GM18870 (cell line): ENCODE measurements around the gene CXCL14.
"Not testable (repeated sequence)": the region's sequence is repeated elsewhere in the genome, so short reads cannot be mapped to it uniquely, and the experiment has no call there.

Experiments
- ATAC-seq: cut with Tn5 transposase; IDR thresholded peaks from one replicate; pipeline ENCODE4 v1.9.1; 2021; ENCODE audit warnings: moderate library complexity; ENCODE audit not compliant: unreplicated experiment

CXCL14 gene

DNA sequence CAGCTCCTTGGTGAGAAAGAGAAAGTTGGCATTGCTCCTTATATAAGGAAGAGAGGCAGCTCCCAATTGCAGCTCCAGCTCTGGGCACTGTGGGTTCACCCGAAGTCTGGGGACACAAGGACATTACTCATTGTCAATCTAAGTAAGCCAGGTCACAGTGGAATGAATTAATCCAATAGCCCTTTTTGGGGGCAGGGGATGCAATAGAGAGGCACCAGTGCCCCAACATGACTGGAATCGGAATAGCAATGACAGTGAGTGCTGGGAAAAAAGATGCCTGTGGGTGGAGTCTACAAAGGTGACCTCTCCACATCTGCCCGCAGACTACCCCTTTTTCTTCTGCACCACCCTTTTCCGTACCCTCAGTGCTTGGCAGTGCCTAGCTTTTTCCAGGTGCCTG lies 31.9 kb downstream of the CXCL14 start:
- no peak for ATAC-seq

DNA sequence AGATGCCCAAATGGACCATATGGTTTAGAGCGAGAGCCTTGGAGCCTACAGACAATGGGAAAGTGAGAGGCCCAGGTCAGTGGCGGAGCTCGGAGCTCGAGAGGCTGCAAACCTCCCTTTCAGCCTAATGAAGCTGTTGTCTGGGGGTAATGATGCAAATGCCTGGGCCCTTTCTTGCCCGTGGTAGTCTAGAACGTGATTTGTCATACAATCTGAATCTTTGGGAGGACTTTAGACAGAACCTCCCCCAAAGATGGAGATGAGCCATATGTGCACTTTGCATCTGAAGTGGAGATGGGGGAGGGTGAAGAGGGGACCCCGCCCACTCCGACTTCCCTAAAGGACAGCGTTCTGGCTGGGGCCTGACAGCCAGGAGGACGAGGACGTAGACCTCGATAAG lies 32.7 kb downstream of the CXCL14 start:
- ATAC-seq, result no peak

DNA sequence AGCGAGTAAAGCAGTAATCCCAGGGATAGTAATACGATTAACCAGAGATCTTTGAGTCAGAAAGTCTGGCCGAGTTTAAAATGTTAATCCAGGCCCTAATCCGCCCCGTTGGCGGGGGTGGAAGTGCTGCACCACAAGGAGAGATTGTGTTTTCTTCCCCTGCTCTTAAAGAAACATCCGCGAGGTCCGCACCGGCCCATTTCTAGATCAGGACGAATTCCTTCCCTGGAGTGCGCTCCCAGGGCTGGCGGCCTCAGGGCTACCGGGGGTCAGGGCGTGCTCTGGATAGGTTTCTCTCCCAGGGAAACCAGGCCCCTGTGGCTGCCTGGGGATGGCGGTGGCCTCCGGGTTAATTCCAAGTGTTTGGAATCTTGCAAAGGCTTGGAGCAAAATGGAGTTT lies 33.7 kb downstream of the CXCL14 start:
- ATAC-seq, result no peak

DNA sequence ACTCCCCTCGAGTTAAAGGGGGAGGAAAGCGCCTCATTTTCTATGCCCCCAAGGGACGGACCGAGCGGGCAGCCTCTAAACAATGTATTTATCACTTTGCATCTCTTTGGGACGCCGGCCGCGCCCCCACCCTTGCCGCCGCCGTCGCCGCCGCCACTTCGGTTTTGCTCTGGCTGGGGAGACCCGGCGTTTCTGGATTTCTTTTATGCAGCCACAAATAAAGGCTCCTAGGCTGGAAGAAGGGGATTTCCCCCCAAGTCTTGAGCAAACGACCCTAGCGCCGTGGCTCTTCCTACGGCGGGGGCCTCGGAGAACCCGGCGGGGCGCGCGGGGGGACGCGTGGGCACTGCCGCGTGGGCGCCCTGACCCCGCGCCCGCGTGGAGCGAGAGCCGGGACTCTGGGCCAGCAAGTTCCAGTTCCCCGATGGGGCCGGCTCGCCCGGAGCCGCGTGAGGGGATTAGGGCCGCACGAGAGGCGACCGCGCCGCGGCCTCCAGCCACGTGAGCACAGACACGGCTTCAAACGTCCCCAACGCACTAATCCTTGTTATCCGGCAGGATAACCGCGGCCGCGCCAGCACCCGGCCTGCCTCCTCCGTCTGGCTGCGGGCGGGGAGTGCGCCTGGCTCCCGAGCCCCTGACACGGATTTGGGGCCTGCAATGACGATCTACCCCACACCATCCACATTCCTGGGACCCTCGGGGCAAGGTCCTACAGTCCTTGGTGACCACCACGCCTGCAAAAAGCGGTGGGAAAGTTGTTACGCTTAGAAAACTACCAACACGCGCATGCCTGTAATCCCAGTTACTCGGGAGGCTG lies 35.1 kb downstream of the CXCL14 start:
- no peak for ATAC-seq

DNA sequence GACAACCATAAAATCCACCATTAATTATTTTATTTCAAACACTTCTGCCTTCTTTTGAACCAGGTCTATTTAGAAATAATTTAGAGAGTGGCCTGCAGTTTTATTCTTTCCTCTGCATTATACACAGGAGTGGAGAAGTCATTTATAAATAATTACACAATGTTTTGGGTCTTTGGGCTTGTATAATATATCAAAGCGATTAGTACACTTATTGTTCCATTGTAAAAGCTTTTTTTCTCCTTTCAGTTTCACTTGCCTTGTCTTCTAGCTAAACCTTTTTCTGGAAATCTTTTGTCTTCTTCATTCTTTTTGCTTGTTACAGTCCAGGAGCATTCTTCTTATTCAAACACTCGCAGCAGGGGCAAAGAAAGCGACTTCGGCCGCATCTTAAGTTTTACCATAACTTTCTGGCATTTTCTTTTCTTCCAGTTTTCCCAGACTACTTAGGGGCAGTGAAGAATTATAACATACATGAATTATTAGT lies 35.7 kb downstream of the CXCL14 start:
- ATAC-seq, result no peak

DNA sequence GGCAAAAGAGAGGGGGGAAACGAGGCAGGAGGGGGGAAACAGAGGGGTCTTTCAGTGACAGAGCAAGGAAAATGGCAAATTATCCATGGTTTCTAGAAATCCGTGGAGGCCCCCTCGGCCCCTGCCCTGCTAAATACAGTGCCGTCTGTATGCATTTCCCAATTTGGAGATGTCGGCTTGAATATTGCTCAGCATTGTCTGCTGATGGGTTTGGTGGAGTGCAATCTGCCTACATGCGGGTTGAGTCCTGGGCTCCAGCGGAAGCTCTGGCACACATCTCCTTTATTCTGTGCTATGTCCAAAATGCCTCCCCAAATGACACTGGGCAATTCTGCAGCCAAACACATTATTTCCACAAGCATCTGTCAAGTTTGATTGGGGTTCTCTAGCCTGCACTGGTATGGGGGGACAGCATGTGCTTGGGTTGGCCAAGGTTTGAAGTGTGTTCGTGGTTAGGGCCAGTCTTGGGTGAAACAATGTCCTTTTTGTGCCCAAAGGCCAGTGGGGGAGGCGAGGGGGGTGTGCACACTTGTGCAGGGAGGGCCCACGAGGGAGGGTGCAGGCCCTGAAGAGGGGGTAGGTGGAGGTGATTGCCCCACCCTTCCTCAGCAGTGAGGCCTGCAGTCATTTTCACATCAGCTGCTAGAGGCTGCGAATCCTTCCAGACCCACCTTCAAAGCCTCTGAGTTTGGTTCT lies 36.8 kb downstream of the CXCL14 start:
- ATAC-seq, result no peak

DNA sequence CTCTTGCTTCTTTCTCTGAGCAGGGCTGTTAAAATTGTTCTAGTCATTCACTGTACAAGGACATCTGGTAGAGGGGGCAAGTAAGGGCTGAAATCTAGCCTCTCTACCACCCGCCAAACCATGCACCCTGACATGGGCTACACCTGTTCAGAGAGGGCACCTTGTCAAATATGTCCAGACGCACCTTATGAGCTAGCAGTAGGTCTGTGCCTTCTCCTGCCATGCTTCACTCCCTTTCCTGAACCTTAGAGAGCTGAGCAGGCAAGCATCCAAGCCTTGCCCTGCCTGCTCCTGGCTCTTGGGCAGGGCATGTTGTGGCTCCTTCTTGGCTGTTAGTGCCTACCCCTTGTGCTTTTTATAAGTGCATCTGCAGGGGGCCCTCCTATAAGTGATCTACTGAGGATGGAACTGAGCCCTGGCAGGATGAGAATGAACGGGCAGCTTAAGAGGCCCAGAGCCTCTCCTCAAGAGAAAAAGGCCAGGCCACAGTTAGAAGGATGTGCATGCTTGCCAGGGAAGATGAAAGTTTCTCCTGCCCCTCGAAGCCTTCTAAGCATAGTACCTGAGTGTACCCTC lies 39.3 kb downstream of the CXCL14 start:
- no peak for ATAC-seq

DNA sequence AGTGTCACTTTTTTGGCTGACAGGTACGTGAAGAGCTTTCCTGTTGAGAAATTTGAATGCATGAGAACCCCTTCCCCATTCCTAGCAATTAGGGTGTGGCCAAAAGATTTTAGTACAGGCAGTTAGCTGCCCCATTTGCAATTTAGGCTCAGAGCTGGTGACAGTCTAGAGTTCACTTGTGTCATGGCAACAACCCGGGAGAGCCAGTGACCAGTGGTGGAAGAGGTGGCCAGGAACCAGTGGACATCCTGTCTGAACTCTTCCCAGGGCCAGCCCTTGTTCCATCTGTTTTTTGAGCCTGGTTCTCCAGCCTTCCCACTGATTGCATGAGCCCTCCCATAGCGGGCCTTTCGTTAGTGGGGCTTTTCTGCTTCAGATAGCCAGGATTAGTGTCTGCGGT lies 40.5 kb downstream of the CXCL14 start:
- ATAC-seq, result no peak

DNA sequence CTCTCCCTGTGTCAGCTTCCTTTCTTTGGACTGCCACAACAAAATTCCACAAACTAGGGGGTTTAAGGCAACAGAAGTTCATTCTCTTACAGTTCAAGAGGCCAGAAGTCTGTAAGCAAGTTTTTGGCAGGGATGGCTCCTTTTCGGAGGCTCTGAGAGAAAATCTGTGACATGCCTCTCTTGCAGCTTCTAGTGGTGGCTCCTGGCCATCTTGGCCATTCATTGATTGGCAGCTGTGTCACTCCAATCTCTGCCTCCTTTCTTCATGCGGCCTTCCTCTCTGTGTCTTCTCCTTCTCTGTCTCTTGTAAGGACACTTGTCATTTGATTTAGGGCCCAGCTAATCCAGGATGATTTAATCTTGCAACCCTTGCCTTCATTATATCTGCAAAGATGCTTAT lies 41.0 kb downstream of the CXCL14 start:
- ATAC-seq, result no peak

DNA sequence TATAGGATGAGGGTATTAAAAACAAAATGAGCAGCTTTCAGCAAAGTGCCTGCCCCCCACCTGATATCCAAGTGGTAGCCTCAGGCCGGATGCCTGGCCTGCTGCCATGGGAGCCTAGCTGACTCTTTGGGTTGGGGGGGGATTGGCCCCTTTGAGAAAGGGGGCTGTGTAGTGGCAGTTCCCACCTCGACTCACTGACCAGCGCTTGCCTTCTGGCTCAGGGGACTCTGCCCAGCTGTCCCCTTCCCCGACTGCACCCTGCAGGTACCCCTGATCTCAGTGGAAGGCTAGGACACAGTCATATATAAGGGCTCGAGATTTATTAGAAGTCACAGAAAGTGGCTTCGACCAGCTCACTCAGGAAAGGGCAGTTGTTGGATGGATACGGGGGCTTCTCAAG lies 41.5 kb downstream of the CXCL14 start:
- ATAC-seq, result no peak

DNA sequence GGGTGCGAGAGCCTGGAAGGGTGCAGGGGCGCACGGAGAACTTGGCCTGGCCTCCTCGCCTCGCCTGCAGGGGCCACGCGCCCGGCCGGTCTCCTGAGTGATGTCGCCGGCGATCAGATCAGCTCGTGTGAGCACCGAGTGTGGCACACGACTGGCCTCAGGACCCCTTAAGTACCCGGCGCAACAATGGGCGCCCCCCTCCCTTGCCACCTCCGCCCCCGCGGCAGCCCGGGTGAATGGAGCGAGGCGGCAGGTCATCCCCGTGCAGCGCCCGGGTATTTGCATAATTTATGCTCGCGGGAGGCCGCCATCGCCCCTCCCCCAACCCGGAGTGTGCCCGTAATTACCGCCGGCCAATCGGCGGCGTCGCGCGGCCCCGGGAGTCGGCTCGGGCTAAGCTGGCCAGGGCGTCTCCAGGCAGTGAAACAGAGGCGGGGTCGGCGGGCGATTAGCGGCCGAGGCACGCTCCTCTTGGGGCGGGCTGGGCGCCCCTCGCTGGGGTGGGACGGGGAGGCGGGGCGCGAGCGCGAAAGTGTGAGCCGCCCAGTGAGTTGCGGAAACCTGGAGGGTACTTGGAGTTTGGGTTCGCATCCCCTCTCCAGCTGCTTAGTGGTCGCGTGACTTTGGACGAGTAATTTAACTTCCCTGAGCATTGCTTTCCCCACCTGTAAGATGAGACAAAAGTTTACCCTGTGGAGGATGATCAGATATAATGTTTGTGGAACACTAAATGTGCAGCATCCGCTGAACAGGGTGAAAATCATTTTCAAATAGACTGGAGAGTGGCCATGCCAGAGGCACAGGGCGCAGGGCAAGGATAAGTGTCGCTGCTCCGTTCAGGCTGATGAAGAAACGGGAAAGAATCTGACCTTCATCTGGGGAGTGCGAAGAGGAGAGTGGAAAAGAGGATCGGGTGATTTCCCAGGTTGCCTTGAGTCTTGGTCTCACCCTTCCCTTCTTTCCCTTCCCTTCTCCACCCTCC lies 42.7 kb downstream of the CXCL14 start, which contains the start of gene NEUROG1:
Gene NEUROG1, minus strand, starts transcription at position 145 of the 982 bp plus-strand sequence. CDS start 274 bp downstream, outside the sequence.
- no peak for ATAC-seq

DNA sequence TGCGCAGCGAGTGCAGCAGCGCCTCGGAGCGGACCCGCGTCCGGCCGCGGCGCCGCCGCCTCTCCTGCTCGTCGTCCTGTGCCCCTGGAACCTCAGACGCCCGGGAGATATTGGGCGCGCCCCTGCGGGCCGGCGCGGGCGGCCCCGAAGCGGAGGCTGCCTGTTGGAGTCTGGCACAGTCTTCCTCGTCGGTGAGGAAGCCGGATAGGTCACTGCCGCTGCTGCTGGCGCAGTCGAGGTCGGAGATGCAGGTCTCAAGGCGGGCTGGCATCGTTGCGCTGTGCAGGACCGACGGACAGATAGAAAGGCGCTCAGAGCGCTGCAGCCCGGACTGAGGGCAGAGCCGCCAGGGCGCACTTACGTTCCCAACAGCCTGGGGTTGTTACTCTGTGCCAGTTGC lies 43.4 kb downstream of the CXCL14 start:
- no peak for ATAC-seq

DNA sequence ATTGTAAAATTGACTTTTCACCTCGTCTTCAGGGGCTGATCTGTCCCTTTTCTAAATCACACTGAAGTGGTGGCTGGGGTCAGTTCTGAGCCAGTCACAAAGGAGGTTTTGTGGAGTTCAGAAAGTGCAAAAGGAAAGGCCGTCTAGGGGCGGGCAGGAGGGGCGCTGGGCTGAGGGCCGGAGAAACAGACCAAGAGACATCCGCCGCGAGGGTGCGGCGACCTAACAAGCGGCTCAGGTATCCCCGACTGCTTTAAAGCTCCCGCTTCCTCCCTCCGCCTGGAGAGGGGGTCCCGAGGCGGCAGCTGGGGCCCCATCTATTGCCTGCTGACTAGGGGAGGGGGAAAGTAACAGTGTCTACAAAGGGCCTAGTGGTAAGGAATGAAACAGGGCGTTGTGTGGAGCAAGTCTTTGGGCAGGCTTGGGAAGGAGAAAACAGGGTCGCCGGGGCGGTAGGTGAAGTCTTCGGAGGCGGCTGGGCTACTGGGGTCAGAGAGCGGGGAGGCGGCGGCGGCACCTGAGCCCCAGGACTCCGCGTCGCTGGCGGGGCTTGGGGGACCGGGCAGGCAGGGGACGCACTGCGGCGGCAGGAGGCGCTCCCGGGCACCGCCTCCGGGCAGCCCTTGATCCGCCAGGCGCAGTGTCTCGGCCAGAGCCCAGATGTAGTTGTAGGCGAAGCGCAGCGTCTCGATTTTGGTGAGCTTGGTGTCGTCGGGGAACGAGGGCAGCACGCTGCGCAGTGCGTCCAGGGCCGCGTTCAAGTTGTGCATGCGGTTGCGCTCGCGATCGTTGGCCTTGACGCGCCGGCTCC lies 44.0 kb downstream of the CXCL14 start:
- no peak for ATAC-seq

DNA sequence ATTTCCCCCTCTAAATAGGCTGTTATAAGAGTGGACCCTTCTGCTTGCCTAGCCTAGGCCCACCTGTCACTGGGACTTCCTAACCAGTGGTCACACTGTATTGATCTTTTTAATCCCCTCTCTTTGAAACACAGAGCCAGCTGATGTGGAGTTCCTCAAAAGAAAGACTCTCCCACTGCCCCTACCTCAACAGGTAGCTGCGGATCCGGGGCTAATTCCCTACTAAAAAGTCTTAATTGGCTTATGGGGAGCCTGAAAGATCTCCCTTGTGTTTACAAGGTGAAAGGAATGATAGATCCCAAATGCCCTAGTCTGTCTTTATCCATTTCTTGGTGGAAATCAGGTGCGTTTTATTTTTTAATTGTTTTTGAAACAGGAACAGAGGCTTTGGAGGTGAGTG lies 45.0 kb downstream of the CXCL14 start:
- no peak for ATAC-seq

DNA sequence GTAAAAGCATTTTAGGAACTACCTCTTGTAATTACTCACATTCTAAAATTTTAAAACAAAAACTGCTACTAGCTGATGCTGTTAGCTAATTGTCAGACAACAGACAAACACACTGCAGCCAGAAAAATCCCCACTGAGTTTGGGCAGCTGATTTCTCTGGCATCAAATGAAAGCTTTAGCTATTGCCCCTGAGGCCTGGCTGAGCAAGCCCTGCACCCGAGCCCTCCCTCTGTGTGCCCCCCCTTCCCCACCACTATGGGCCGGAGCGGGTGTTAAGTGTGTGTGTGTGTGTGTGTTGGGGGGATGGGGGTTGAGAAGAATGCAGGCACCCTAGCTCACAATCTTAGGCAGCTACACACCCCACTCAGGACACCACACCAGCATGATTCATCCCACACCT lies 45.5 kb downstream of the CXCL14 start:
- no peak for ATAC-seq

DNA sequence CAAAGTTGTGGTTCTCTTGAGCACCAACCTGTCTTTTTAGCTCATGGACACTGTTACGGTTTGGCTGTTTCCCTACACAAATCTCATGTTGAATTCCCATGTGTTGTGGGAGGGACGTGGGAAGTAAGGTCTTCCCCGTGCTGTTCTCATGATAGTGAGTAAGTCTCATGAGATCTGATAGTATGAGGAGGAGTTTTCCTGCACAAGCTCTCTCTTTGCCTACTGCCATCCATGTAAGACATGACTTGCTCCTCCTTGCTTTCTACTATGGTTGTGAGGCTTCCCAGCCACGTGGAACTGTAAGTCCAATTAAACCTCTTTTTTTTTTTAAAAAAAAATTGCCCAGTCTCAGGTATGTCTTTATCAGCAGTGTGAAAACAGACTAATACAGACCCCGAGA lies 49.2 kb downstream of the CXCL14 start:
- ATAC-seq, result not testable (repeated sequence)

DNA sequence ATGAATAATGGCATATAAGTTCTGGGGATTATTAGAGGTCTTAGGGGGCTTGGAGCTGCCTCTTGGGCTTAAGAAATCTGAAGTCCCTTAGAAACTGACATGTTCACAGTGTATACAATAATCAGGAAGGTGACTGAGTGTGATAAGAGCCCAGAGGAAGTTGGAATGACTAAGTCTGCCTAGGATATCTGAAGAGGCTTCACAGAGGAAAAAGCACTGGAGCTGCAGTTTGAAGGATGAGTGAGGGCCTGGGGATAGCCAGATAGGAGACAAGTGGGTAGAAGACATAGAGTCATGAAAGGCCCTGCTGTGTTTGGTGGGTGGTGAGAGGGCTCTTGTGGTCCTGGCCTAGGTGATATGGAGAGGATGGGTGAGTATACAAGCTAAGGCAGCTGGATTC lies 51.9 kb downstream of the CXCL14 start:
- no peak for ATAC-seq

DNA sequence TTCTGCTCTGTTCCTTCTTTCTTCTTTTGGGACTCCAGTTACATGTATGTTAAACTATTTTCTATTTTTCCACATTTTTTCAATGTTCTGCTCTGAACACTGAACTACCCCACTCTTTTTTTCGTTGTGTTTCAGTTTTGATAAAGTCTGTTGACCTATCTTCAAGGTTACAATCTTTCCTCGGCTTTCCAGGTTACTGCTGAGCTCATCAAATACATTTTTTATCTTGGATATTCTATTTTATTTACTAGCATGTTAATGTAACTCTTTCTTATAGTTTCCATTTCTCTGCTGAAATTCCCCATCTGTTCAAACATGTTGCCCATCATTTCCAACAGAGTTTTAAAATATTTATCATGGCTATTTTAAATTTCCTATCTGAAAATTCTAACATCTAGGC lies 56.8 kb downstream of the CXCL14 start:
- no peak for ATAC-seq
